SU-DHL-6 (cell line): ENCODE measurements around the gene HUWE1.

Experiments
- CTCF ChIP-seq: fragments of 200-600 bp; sonication (generic); IDR thresholded peaks from one replicate; pipeline ENCODE4 v1.5.1; 2017; ENCODE audit warnings: antibody characterized with exemption, mild to moderate bottlenecking, low read length, moderate library complexity; ENCODE audit not compliant: insufficient read depth, poor library complexity, severe bottlenecking
- EZH2phosphoT487 ChIP-seq: fragments of 200-600 bp; sonication (generic), shearing (Covaris generic); conservative IDR thresholded peaks from 2 replicates; pipeline ENCODE4 v1.6.1; 2018; ENCODE audit warnings: mild to moderate bottlenecking, antibody characterized with exemption, low read length, moderate library complexity, mixed read lengths

DNA sequence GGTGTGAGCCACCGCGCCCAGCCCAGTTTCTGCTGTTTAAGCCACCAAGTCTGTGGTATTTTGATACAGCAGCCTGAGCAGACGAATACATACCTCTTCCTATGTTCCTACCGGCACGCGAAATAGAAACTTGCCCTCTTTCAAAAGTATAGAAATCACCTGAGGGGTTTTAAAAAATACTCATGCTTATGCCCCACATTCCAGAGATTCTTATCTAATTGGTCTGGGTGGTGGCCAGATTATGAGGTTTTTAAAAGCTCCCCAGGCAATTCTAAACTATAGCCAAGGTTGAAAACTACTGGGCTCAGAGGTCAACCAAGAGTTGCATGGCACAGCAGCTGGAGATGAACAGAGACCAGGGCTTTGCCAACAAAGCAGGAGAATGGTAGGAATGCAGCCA, 24.9 kb upstream of the HUWE1 start:
- TF ChIP-seq CTCF (no peak), EZH2phosphoT487 (no peak)
